ENCODE results near the gene KCNH1.

DNA sequence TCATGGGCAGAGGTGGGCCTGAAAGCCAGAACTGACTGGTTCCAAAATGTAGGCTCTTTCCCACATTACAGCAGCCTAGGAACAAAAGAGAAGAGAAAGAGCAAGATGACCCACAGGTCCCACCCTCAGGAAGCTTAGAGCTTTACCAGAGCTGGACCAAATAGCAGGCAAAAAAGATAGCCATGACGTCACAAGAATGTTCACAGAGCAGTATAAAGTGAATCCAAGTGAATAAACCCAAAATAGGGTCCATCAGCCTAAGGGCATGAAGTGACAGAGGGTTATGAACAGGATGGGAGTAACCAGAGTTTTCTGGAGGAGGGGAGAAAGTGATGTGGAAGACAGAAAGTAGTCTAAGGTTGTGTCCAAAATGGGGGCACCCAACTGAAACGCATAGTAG lies 221.2 kb downstream of the KCNH1 start:
- TF ChIP-seq CTCF (IDR thresholded peaks at IDR 0.05 in 8 of 11, conservative IDR thresholded peaks at IDR 0.05 in 3 of 11), result no peak
- no peak for TF ChIP-seq POLR2A (IDR thresholded peaks at IDR 0.05)
- TF ChIP-seq POLR2AphosphoS5 (IDR thresholded peaks at IDR 0.05), result no peak
